Measurements from ENCODE around the gene EIF4G2. TPM values are rescaled to one million over a fixed set of nuclear protein-coding genes. Genes with fewer than 3 reads are reported as not detected.
A peak's percentile ranks its signal among the peaks of the same experiment; 100 is the strongest.
"Not testable (repeated sequence)": the region's sequence is repeated elsewhere in the genome, so short reads cannot be mapped to it uniquely, and the experiment has no call there.

The EIF4G2 gene
- total and polyA plus RNA-seq, 10 donors: 178 to 712 (median 504) TPM

DNA sequence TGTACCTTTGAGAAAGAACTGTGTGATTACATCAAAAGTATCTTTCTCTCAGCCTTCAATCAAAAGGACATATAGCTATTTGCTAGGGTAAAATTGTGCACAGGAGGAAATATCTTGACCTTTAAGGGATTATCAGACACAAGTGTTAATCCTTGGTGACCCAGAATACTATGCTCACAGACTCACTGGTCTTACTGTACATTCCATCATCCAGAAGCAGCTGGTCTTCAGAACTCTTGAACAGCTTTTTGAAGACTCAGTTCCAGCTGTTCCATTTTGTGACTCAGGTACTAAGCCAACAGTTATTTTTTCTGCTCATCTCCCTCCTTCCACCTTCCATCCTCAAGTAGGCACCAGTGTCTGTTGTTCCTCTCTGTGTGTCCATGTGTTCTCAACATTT is 29.4 kb upstream of the EIF4G2 start:
- Histone ChIP-seq H3K9me3 (no peaks in the 10 kb centered on the region), H3K4me3 (no peak overlapping the region), H3K27ac (no peak overlapping the region), H3K27me3 (replicated peaks in 1 of 7) (no peaks in the 10 kb centered on the region), H3K36me3 (no peaks in the 10 kb centered on the region), H3K4me1 (peaks cover 0 to 7% (median 0%) of the 10 kb centered on the region in 6 donors)
- TF ChIP-seq POLR2AphosphoS5 (IDR thresholded peaks at IDR 0.05) (no peak), POLR2A (IDR thresholded peaks at IDR 0.05) (no peak)
- TF ChIP-seq, protein P1, sequence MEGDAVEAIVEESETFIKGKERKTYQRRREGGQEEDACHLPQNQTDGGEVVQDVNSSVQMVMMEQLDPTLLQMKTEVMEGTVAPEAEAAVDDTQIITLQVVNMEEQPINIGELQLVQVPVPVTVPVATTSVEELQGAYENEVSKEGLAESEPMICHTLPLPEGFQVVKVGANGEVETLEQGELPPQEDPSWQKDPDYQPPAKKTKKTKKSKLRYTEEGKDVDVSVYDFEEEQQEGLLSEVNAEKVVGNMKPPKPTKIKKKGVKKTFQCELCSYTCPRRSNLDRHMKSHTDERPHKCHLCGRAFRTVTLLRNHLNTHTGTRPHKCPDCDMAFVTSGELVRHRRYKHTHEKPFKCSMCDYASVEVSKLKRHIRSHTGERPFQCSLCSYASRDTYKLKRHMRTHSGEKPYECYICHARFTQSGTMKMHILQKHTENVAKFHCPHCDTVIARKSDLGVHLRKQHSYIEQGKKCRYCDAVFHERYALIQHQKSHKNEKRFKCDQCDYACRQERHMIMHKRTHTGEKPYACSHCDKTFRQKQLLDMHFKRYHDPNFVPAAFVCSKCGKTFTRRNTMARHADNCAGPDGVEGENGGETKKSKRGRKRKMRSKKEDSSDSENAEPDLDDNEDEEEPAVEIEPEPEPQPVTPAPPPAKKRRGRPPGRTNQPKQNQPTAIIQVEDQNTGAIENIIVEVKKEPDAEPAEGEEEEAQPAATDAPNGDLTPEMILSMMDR (IDR thresholded peaks at IDR 0.05 in 8 of 11, conservative IDR thresholded peaks at IDR 0.05 in 3 of 11): no peak
- intact Hi-C loops (cut with DNase I; ENCODE audit: low total_unique reads): no loop called here
- no peak for DNase-seq

- H3K9me3 ChIP-seq; H3K27me3 ChIP-seq (replicated peaks in 1 of 7); H3K4me3 ChIP-seq; intact Hi-C loops (cut with DNase I; ENCODE audit: low total_unique reads); DNase-seq; H3K4me1 ChIP-seq; H3K27ac ChIP-seq; H3K36me3 ChIP-seq: not testable (repeated sequence)
- 92 to 98% (median 97%) methylated on average over 4 of the region's 4 CpGs for WGBS, 5 donors
These were observed 28.2 kb upstream of the EIF4G2 start for GRCh38 chr11:10836884-10837283.

- no peak for DNase-seq
- no peak for TF ChIP-seq POLR2AphosphoS5 (IDR thresholded peaks at IDR 0.05)
- TF ChIP-seq, protein P1 (IDR thresholded peaks at IDR 0.05 in 8 of 11, conservative IDR thresholded peaks at IDR 0.05 in 3 of 11): no peak
- Histone ChIP-seq H3K4me1 (peaks cover 0 to 13% (median 3%) of the 10 kb centered on the region in 6 donors), H3K4me3 (no peak overlapping the region), H3K36me3 (no peaks in the 10 kb centered on the region), H3K9me3 (no peaks in the 10 kb centered on the region), H3K27ac (no peak overlapping the region), H3K27me3 (replicated peaks in 1 of 7) (no peaks in the 10 kb centered on the region)
- WGBS, 5 donors: 82 to 93% (median 90%) methylated on average over 4 of the region's 4 CpGs
- intact Hi-C loops (cut with DNase I; ENCODE audit: low total_unique reads): no loop called here
These were observed 20.4 kb upstream of the EIF4G2 start for GRCh38 chr11:10829139-10829538.

DNA sequence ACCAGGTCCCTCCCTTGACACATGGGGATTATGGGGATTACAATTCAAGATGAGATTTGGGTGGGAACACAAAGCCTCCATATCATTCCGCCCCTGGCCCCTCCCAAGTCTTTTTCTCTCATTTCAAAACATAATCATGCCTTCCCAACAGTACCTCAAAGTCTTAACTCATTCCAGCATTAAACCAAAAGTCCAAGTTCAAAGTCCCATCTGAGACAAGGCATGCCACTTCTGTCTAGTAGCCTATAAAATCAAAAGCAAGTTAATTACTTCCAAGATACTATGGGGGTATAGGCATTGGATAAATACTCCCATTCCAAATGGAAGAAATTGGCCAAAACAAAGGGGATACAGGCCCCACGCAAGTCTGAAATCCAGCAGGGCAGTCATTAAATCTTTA is 19.7 kb upstream of the EIF4G2 start:
- DNase-seq: no peak
- intact Hi-C loops (cut with DNase I; ENCODE audit: low total_unique reads): no loop called here
- Histone ChIP-seq H3K9me3 (no peaks in the 10 kb centered on the region), H3K4me1 (peaks cover 0 to 21% (median 3%) of the 10 kb centered on the region in 6 donors), H3K36me3 (no peaks in the 10 kb centered on the region), H3K27ac (no peak overlapping the region), H3K4me3 (no peak overlapping the region), H3K27me3 (replicated peaks in 1 of 7) (no peaks in the 10 kb centered on the region)
- 81 to 98% (median 96%) methylated on average over 2 of the region's 2 CpGs for WGBS, 5 donors
- TF ChIP-seq, protein P1 (IDR thresholded peaks at IDR 0.05 in 8 of 11, conservative IDR thresholded peaks at IDR 0.05 in 3 of 11): no peak
- TF ChIP-seq POLR2A (IDR thresholded peaks at IDR 0.05) (no peak), POLR2AphosphoS5 (IDR thresholded peaks at IDR 0.05) (no peak)

GRCh38 chr11:10824888-10825287 is 16.2 kb upstream of the EIF4G2 start:
- Histone ChIP-seq H3K27ac (peak overlapping the region in 1 of 8 donors; percentile 7), H3K4me1 (peaks cover 0 to 26% (median 5%) of the 10 kb centered on the region in 6 donors), H3K9me3 (no peaks in the 10 kb centered on the region), H3K27me3 (replicated peaks in 1 of 7) (no peaks in the 10 kb centered on the region), H3K36me3 (no peaks in the 10 kb centered on the region), H3K4me3 (no peak overlapping the region)
- TF ChIP-seq POLR2A (IDR thresholded peaks at IDR 0.05) (no peak), POLR2AphosphoS5 (IDR thresholded peaks at IDR 0.05) (no peak)
- TF ChIP-seq, protein P1 (IDR thresholded peaks at IDR 0.05 in 8 of 11, conservative IDR thresholded peaks at IDR 0.05 in 3 of 11): no peak
- 21 to 35% (median 32%) methylated on average over 3 of the region's 3 CpGs for WGBS, 5 donors
- no peak for DNase-seq
- intact Hi-C loops (cut with DNase I; ENCODE audit: low total_unique reads): no loop called here

All from spleen (tissue), 11 donors.